Dermis blood vessel endothelial cell (primary cell): ENCODE measurements around the gene ULK4. TPM values are rescaled to one million over a fixed set of nuclear protein-coding genes. Genes with fewer than 3 reads are reported as not detected.
A peak's percentile ranks its signal among the peaks of the same experiment; 100 is the strongest.

Experiments
- DNase-seq: peaks from one replicate; pipeline ENCODE4 v3.0.0; 2010
- total RNA-seq: library from RNA; depleted of rRNA; stranded (reverse); fragments of >200 nt; gene quantifications from 2 replicates; pipeline ENCODE4 v1.2.3, GENCODE V29; 2014

Gene ULK4
- total RNA-seq, 1 donor from 2014 or later = 25.2 TPM

GRCh38 chr3:41247055-41248004, 714.6 kb downstream of the ULK4 start:
- no peak for DNase-seq

GRCh38 chr3:41244620-41245336, 717.1 kb downstream of the ULK4 start:
- no peak for DNase-seq

GRCh38 chr3:41243183-41243582, 718.7 kb downstream of the ULK4 start:
- no peak for DNase-seq

GRCh38 chr3:41241800-41242571, 719.9 kb downstream of the ULK4 start:
- no peak for DNase-seq

- DNase-seq = no peak
Observed at GRCh38 chr3:41241161-41241560, 720.7 kb downstream of the ULK4 start.

- DNase-seq = no peak
Observed at GRCh38 chr3:41239587-41239986, 722.3 kb downstream of the ULK4 start.

- no peak for DNase-seq
Observed at GRCh38 chr3:41237907-41238306, 724.0 kb downstream of the ULK4 start.

- no peak for DNase-seq
Observed at GRCh38 chr3:41236228-41236627, 725.7 kb downstream of the ULK4 start.

GRCh38 chr3:41234823-41235721, 726.8 kb downstream of the ULK4 start:
- no peak for DNase-seq

GRCh38 chr3:41224120-41224806, 737.6 kb downstream of the ULK4 start:
- DNase-seq = peak; percentile 48

- no peak for DNase-seq
Observed at GRCh38 chr3:41223691-41224090, 738.2 kb downstream of the ULK4 start.

GRCh38 chr3:41223078-41223477, 738.8 kb downstream of the ULK4 start:
- no peak for DNase-seq

- DNase-seq = no peak
Observed at GRCh38 chr3:41222501-41222900, 739.4 kb downstream of the ULK4 start.

GRCh38 chr3:41222012-41222411, 739.9 kb downstream of the ULK4 start:
- DNase-seq = no peak

- DNase-seq = no peak
Observed at GRCh38 chr3:41220906-41221677, 740.8 kb downstream of the ULK4 start.

- no peak for DNase-seq
Observed at GRCh38 chr3:41219424-41219823, 742.5 kb downstream of the ULK4 start.

GRCh38 chr3:41216993-41217392, 744.9 kb downstream of the ULK4 start:
- DNase-seq = no peak

GRCh38 chr3:41216422-41216821, 745.5 kb downstream of the ULK4 start:
- no peak for DNase-seq

- DNase-seq = no peak
Observed at GRCh38 chr3:41213588-41213987, 748.3 kb downstream of the ULK4 start.

GRCh38 chr3:41212088-41212487, 749.8 kb downstream of the ULK4 start:
- DNase-seq = no peak

- DNase-seq = no peak
Observed at GRCh38 chr3:41210966-41211365, 750.9 kb downstream of the ULK4 start.
